Dedifferentiated amniotic fluid mesenchymal stem cell (primary cell): ENCODE results near the gene DENND2C.

Experiments used
- DNase-seq: peaks from one replicate; pipeline ENCODE4 v3.0.0-alpha.2; 2016; ENCODE audit errors: extremely low spot score

The DENND2C gene, protein sequence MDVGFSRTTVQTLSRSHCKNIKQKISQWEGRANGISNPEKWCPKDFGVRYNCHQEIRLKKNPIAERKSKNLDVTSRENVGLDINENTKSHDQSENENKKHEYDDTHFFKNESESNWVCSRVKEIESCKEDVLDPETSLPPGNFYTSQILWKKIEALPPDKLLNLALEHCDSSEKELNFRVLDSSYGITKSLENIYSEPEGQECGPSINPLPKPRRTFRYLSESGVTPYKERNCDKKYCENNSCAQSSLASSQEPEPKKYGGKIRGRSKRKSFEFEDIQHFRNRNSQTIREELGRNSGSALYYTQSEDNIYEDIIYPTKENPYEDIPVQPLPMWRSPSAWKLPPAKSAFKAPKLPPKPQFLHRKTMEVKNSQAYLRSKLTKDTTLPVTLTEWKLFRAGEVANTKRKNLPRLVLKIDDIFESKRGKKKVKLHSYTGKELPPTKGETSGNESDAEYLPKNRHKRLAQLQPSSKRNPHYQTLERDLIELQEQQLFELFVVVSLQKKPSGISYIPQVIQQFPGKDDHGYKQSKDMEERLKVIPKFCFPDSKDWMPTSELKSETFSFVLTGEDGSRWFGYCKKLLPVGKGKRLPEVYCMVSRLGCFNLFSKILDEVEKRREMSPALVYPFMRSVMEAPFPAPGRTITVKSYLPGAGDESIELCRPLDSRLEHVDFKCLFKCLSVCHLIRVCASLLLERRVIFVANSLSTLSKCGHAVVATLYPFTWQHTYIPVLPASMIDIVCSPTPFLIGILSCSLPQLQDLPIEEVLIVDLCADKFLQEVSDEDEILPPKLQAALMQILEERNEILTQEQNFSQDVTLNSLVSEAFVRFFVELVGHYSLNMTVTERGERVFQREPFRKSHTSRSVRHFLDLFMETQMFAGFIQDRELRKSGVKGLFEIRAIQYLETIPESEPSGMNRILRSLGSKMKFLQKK

DNA sequence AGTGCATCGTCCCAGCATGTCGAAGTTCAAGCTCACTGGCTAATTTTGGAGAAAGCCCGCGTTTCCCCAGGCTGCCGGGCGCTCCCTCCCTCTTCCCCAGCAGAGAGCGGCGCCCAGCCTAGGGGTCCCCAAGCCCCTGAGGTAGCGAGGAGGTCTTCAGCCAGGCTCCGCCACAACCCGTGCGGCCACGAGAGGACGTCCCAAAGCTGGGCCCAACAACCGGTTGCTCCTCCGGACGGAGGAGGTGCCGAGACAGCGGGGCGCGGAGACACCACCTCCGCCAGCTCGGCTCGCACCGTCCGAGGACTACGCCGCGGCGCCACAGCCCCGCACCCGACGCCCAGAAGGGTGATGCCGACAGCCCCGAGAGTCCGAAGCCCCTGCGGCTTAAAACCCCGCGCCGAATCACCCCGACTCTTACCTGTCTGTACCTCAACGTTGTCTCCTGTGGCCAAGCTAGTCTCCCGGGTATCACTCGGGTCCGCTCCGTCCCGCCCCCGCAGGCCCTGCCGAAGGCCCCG lies at the start of gene DENND2C:
DENND2C (minus strand) TSS at position 488 of the 521 bp plus-strand sequence. CDS start 44,065 bp downstream, outside the sequence.
- DNase-seq = peak; percentile 22

DNA sequence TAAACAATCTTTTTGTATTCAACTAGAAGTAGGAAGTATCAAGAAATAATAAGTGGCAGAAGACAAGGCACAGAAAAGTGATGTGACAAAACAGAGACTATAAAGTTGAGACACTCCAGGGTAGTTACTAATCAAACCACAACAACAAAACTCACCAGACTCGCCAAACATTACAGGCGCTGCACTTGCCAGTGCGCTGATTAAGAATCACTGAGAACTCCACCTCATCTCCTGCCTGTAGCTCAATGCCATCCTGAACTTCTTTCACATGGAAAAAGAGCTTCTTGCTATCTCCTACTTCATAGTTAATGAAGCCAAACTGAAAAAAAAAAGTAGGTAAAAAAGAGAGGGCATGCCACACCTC lies 49.6 kb upstream of the DENND2C start:
- DNase-seq = no peak

DNA sequence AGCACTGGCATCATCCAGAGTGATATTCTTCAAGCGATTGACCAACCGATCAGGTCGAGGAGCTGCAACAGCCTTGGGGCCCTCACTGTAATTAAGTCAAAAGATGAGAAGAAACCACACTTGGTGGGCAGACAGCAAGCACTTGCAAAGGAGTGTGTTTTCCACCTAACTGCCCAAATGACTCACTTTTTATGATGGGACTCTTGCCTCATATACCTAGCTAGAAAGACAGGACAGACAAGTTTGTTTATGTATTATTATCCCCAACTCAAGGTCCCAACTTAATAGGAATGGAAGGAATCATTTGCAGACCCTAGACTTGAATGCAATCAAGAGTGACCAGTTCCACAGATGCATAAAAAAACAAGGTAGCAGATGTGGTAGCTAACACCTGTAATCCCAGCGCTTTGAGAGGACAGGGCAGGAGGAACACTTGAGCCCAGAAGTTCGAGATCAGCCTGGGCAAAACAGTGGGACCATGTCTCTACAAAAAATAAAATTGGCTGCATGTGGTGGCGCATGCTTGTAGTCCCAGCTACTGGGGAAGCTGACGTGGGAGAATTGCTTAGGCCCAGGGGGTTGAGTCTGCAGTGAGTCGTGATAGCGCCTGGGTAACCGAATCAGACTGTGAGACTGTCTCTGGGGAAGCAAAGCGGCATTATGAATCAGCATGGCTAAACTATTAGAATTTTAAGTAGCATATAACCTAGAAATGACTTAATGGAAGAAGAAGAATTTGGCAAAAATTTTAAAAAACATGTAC lies 49.0 kb upstream of the DENND2C start:
- DNase-seq = no peak

DNA sequence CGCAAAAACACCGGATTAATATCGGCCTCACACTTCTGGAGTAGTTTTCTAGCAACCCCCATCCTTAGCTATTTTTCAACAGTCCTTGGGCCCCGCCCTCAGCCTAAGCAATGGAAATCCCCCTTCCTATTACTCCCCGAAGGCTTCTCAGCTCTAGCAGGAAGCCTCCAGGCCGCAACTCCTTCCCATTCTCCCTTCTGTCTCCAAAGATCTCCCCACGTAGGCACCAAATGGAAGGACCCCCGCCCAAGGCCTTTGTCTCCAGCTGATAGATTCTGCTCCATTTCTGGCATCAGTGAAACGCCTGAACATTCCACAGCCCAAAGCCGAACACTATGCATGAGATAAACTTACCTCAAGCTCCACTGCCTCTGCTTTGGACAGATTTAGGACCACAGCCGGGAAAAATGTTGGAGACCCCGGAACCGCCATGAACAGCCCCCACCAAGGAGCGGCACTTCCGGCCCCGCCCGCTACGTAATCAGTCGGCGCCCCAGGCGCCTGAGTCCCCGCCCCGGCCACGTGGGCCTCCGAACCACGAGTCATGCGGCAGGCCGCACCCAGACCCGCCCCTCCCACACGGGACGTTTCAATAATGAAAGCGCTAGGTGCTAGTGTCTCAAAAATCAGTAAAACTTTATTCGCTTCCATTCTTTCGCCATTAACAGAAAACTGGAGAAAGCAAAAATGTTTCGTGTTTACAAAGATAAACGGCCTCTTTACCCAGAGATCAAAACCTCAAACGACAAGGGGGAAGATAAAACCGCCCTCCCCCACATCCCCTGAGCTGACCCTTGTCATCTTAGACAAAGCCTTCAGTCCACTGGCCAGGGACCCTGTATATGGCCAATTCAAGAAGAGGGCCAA lies 46.7 kb upstream of the DENND2C start, which contains the start of gene NRAS:
NRAS (minus strand) TSS at position 468 of the 867 bp plus-strand sequence. CDS start 611 bp downstream, outside the sequence.
- DNase-seq = peak; percentile 92

DNA sequence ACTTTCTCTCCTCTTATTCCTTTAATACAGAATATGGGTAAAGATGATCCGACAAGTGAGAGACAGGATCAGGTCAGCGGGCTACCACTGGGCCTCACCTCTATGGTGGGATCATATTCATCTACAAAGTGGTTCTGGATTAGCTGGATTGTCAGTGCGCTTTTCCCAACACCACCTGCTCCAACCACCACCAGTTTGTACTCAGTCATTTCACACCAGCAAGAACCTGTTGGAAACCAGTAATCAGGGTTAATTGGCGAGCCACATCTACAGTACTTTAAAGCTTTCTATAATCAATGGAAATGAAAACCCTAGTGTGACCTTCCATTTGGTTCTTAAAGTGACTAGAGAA lies 46.1 kb upstream of the DENND2C start:
- DNase-seq = no peak

DNA sequence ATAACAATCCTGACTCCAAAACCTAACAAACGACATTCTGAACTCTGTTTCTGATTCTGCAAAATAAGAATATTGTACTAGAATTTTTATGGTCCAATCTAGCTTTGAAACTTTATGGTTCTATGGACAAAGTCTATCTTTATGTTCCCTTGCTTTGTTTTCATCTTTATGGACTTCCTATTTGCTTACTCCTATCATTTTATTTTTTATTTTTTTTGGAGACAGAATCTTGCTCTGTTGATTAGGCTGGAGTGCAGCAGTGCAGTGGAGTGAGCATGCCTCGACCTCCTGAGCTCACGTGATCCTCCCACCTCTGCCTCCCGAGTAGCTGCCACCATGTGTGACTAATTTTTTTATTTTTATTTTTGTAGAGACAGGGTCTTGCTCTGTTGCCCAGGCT lies 43.1 kb upstream of the DENND2C start:
- no peak for DNase-seq

DNA sequence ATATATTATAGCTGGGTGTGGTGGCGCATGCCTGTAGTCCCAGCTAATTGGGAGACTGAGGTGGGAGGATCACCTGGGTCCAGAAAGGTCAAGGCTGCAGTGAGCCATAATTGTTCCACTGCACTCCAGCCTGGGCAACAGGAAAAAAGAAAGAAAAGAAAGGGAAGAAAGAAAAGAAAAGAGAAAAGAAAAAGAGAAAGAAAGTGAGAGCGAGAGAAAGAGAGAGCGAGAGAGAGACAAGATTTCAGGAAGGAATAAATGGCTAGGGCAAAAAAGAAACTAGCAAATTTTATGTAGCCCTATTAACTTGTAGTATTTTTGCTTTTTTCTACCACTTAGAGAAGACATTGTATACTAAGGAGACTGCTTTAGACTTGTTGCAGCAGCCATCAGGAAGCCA lies 40.5 kb upstream of the DENND2C start:
- no peak for DNase-seq

DNA sequence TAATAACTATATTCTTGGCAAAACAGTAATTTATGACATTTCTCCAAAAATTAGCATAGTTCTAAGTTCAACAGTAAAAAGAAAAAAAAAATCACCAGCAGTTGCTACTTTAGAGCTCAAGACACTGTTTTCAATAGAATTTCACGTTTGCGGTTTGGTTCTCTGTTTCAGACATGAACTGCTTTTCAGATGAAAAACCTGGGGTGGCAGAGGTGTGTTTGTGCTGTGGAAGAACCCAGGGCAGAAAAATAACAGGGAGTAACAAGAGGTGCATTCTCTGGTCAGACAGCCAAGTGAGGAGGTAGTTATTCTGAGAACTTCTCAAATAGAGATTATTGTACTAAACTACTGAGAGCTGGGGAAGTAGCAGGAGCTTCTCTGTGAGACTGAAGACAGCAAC lies 37.8 kb upstream of the DENND2C start:
- DNase-seq = no peak

DNA sequence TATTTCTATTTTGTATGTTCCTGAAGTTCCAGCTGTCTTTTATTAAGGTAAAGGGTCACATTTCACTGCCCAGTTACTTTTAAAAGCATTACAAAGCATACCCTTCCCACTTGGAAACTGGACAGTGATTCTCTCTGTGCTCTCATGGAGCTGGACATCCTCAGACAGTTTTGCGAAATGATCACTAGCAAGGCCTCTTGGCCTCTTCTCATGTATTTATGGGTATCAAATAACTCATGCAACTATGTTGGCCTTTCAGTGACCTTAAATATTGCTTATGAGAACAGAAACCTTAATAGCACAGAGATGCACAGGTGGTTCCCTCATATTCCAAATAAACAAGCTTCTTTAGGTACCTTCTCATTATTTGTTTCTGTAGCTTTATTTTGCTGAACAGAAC lies 33.4 kb upstream of the DENND2C start:
- DNase-seq = no peak

DNA sequence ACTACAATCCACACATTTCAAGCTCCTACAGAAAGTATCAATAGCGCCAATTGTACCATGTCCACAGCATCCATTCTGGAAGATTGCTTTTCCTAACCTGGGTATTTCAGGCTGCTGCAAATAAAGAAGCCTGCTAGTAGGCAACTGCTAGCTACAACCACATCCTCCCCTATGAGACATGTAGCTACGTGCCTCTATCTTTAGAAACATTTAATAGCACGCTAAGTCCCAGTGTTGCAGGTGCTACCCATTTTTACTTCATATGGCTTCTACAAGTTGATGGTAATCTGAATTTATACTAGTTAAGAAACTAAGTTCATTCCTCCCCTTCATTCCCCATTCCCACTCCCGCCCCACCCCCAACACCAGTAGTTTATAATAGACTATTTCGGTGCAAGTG lies 32.9 kb upstream of the DENND2C start:
- no peak for DNase-seq

DNA sequence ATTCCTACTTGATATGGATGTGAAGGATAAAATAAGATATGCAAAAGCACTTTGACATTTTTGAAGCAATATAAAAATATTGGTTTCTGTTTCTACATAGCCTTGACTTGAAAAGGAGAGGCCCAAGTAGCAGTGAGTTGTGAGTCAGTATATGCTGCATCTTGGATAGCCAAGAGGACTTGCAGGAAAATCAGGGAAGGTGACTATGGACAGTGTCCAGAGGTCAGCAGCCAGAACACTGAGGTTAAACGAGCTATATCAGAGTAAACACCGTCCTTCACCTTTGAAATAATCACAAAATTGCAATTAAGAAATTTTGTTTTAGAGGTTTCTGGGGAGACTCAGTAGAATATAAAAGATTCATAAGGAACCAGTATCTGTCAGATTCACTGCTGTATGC lies 32.1 kb upstream of the DENND2C start:
- DNase-seq = no peak

DNA sequence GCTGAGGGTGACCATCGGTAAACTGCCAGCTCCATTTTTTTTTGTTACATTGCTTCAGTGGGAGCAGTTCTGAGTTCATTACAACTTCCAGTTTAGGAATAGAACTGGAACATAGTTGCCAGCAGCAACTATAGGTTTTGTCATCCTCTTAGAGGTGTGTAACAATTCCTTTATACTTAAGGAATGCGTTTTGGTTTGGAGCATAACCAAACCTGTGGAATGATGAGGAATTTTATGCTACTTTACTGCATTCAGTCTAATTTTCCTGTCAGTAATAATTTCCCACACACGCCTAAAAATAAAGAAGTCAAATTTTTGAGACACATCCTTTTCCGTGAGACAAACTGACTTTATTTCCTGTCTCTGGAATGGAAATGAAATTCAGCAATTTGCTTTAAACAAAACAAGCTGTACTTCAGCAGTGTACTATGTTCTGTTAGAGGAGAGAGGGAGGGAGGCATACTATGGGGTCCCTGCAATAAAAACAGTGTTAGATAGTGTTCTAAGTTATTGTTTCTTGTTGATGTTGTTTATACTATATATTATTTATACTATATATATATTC lies 30.3 kb upstream of the DENND2C start:
- peak; percentile 15 for DNase-seq

DNA sequence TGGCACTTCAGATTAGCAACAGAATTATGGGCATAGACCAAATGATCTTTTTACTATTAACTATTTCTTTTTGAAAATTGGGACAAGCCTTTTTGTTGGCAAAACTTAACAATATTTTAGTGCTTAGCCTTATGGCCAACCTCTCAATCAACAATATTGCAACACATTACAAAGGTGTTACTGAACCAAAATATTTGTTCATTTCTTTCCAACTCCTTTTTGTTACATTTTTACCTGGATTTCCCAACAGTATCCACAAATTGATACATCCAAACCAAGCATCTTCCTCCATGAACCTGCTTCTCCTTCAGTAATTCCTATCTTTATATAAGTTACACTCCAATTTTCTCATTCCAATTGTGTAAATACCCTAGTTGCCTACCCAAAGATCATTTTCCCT lies 27.0 kb upstream of the DENND2C start:
- no peak for DNase-seq

DNA sequence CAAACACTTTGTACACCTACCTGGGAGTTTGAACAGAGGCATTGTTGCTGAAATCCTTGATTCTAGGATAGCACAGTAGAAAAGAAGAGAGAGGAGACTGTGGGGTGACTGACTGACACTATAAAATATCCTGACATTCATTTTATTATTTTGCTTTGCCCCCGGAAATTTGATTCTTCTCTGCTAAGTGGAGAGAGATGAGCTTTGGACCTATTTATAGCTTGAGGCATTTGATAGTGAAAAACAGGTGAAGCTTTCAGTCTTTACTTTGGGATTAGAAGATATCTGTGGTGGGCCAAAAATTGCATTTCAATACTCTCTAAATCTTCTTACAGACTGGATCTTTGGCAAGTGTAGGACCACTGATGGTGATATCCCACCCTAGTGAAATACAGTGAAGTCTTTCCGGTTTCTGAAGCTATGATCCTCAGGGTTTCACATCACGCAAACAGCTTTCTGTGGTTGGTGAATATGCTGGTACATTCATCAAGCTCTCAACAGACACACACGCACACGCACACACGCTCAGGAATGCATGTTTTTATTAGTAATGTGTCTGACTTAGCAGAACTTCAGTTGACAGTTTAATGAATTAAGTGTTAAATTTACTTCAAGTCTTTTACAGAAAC lies 25.7 kb upstream of the DENND2C start, which contains the start of gene AMPD1:
AMPD1 (minus strand) TSS at position 117 of the 629 bp plus-strand sequence; CDS start at position 42, 75 bp downstream.
- no peak for DNase-seq

DNA sequence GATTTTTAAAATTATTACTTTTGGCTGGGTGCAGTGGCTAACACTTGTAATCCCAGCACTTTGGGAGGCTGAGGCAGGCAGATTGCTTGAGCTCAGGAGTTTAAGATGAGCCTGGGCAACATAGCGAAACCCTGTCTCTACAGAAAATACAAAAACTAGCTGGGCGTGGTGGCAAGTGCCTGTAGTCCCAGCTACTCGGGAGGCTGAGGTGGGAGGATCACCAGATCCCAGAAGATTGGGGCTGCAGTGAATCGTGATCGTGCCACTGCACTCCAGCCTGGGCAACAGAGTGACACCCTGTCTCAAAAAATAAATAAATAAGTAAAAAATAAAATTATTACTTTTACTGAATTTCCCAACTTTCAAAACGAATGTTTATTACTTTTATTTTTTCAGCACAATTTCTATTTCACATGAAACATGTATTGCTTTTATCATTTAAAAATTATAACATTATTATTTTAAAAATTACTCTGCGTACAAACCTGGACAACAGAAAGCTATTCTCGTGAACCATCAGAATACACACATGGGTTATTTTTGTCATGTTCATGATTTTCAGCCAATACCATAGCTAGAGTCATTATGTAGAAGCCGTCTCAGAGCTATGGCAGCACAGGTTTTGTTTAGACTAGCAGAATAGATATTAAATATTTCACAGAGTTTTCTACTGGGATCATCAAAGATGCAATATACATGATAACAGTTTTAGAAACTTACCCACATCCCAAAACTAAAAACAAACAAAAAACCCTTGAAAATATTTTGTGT lies 24.9 kb upstream of the DENND2C start:
- DNase-seq = no peak

DNA sequence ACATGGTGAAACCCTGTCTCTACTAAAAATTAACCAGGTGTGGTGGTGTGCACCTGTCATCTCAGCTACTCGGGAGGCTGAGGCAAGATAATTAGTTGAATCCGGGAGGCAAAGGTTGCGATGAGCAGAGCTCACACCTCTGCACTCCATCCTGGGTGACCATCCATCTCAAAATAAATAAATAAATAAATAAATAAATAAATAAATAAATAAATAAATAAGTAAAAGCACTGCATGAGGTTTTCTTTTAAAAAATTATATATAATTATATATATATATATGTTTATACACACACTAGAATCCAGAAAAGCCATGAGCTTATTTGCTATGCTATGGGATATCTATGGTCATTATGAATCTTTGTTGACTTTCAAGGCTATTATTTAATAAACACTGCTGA lies 23.1 kb upstream of the DENND2C start:
- DNase-seq = no peak

DNA sequence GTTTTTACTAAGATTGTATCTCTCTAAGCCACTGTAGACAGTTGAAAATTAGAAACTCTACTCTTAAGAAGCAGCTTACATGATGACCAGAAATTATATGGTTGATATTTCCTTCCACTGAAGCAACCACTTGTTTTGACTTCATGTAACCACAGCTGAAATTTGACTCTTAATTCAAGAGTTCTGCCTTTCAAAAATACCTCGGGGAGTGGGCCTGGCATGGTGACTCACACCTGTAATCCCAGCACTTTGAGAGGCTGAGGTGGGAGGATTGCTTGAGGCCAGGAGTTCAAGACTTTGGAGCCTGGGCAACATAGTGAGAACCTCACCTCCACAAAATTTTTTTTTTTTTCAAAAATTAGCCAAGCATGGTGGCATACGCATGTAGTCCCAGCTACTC lies 21.2 kb upstream of the DENND2C start:
- DNase-seq = no peak

DNA sequence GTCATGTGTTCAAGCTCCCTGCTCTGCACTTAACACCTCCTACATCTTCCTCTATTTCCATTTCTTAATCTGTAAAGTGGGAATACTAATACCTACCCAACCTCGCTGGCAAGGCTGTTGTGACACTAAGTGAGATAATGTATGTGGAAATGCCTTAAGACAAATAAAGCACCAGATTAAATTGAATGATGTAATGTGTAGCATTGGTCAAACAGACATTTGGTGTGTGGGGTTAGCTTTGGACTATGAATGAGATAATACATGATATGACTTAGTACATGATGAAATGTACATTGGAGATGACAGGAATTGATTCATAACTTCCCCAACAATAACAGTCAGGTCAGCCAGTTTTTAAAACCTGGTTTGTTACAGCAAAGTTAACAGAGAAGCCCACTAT lies 20.3 kb upstream of the DENND2C start:
- no peak for DNase-seq

DNA sequence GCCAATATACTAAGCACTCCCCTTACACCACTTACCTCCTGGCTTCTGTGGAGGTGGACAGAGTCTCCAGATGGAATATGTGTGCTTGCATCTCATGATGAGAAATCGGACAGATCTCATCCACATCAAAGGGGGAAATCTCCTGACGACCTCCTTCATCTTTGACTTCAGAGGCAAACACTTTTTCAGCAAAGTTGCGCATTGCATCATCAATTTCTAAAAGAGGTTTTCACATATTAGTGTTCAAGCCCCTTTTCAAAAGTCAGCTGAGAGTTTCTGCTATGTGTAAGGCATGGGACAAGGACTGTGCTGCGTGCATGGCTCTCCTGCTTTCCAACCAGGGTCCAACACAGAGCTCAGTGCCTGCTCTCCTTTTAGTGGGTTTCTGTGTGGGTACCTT lies 18.7 kb upstream of the DENND2C start:
- no peak for DNase-seq
